ENCODE data around the gene ANKS3. TPM values are rescaled to one million over a fixed set of nuclear protein-coding genes. Genes with fewer than 3 reads are reported as not detected.

Gene ANKS3
- total RNA-seq, 6 experiments from 2014 or later: 4.7 to 10.7 (median 7.6) TPM

DNA sequence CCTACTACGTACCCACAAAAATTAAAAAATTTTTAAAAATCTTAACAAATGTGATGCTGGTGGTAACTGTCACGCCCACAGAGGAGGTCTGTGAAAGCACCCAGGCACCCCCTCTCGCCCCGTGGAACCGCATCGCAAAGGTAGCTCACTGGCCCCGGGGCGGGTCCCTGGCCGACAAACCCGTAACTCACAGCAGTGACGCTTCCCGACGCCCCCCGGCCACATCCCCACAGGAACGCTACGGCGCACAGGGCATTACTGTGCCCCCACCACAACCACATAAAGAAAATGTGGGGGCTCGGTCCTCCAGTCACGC, 366 bp downstream of the ANKS3 start:
- intact Hi-C loops (cut with DNase I): loop anchor here in 1 of 2 donors (10.0 kb wide), 1 partner anchor 221 kb away; the partner anchor contains the start of gene SEC14L5
- TF ChIP-seq CTCF (IDR thresholded peaks at IDR 0.05) (no peak), POLR2A (IDR thresholded peaks at IDR 0.05) (no peak)
- no peaks in the 10 kb centered on the region for H3K27me3 ChIP-seq
- ATAC-seq (no peak), DNase-seq (no peak)
- WGBS (ENCODE audit: insufficient coverage, low coverage, low lambda C conversion rate, missing lambda C conversion rate): 6% methylated on average over 7 of the region's 19 CpGs
- peak overlapping the region in 1 of 3 donors; percentile 12 for H3K27ac ChIP-seq
- H3K4me1 ChIP-seq: peaks cover 0 to 11% (median 0%) of the 10 kb centered on the region in 4 donors
- no peaks in the 10 kb centered on the region for H3K9me3 ChIP-seq
- peak overlapping the region; percentile 80 to 97 (median 94) for H3K4me3 ChIP-seq
- H3K36me3 ChIP-seq: peaks cover 0 to 9% (median 2%) of the 10 kb centered on the region in 4 donors

DNA sequence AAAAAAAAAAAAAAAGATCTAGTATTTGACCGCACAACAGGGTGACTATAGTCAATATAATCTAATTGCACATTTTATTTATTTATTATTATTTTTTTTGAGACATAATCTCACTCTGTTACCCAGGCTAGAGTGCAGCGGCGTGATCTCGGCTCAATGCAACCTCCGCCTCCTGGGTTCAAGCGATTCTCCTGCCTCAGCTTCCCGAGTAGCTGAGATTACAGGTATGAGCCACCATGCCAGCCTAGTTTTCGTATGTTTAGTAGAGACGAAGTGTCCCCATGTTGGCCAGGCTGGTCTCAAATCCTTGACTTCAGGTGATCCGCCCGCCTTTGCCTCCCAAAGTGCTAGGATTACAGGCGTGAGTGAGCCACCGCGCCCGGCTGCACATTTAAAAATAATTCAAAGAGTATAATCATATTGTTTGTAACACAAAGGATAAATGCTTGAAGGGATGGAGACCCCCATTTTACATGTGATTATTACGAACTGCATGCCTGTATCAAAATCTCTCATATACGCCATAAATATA, 794 bp downstream of the ANKS3 start:
- no peak for TF ChIP-seq POLR2A (IDR thresholded peaks at IDR 0.05)
- TF ChIP-seq CTCF (IDR thresholded peaks at IDR 0.05): no peak
- ATAC-seq: no peak
- intact Hi-C loops (cut with DNase I): loop anchor here in 1 of 2 donors (10.0 kb wide), 1 partner anchor 222 kb away; the partner anchor contains the start of gene SEC14L5
- peaks cover 0 to 11% (median 0%) of the 10 kb centered on the region in 4 donors for H3K4me1 ChIP-seq
- H3K9me3 ChIP-seq: no peaks in the 10 kb centered on the region
- peak overlapping the region; percentile 80 to 97 (median 94) for H3K4me3 ChIP-seq
- DNase-seq: no peak
- 31% methylated on average over 17 of the region's 17 CpGs for WGBS (ENCODE audit: insufficient coverage, low coverage, low lambda C conversion rate, missing lambda C conversion rate)
- H3K27me3 ChIP-seq: no peaks in the 10 kb centered on the region
- peaks cover 0 to 9% (median 2%) of the 10 kb centered on the region in 4 donors for H3K36me3 ChIP-seq
- H3K27ac ChIP-seq: peak overlapping the region in 1 of 3 donors; percentile 12

GRCh38 chr16:4729876-4730275, 4.2 kb downstream of the ANKS3 start:
- H3K27ac ChIP-seq: no peak overlapping the region
- peaks cover 0 to 6% (median 0%) of the 10 kb centered on the region in 4 donors for H3K4me1 ChIP-seq
- peaks cover 0 to 16% (median 6%) of the 10 kb centered on the region in 4 donors for H3K36me3 ChIP-seq
- DNase-seq (no peak), ATAC-seq (no peak)
- no peaks in the 10 kb centered on the region for H3K27me3 ChIP-seq
- no peaks in the 10 kb centered on the region for H3K9me3 ChIP-seq
- intact Hi-C loops (cut with DNase I): loop anchor here in 1 of 2 donors (10.0 kb wide), 1 partner anchor 225 kb away; the partner anchor contains the start of gene SEC14L5
- WGBS (ENCODE audit: insufficient coverage, low coverage, low lambda C conversion rate, missing lambda C conversion rate): 94% methylated on average over 13 of the region's 15 CpGs
- TF ChIP-seq CTCF (IDR thresholded peaks at IDR 0.05) (no peak), POLR2A (IDR thresholded peaks at IDR 0.05) (no peak)
- H3K4me3 ChIP-seq: no peak overlapping the region

GRCh38 chr16:4728676-4729075, 5.4 kb downstream of the ANKS3 start:
- Histone ChIP-seq H3K27ac (no peak overlapping the region), H3K4me3 (no peak overlapping the region), H3K9me3 (no peaks in the 10 kb centered on the region), H3K36me3 (peaks cover 0 to 16% (median 6%) of the 10 kb centered on the region in 4 donors), H3K27me3 (no peaks in the 10 kb centered on the region), H3K4me1 (peaks cover 0 to 6% (median 0%) of the 10 kb centered on the region in 4 donors)
- no peak for TF ChIP-seq POLR2A (IDR thresholded peaks at IDR 0.05)
- TF ChIP-seq CTCF (IDR thresholded peaks at IDR 0.05): no peak
- ATAC-seq (no peak), DNase-seq (no peak)
- intact Hi-C loops (cut with DNase I): no loop called here
- 94% methylated on average over 5 of the region's 8 CpGs for WGBS (ENCODE audit: insufficient coverage, low coverage, low lambda C conversion rate, missing lambda C conversion rate)

Data from right lobe of liver (tissue), 6 donors.